ENCODE data around the gene SPN.

- no peak for TF ChIP-seq CTCF (IDR thresholded peaks at IDR 0.05; ENCODE audit: low read depth, low read length)
- TF ChIP-seq EZH2phosphoT487 (IDR thresholded peaks at IDR 0.05; ENCODE audit: low read depth) = no peak
Observed at GRCh38 chr16:29701214-29701555, 38.1 kb downstream of the SPN start.

All from OCI-LY3 (cell line).